Measurements from ENCODE around the gene TRMT2B.
"Not testable (repeated sequence)": the region's sequence is repeated elsewhere in the genome, so short reads cannot be mapped to it uniquely, and the experiment has no call there.

TRMT2B gene

GRCh38 chrX:101009090-101009489, 42.8 kb downstream of the TRMT2B start:
- no peak for DNase-seq (ENCODE audit: low spot score)

- no peak for DNase-seq (ENCODE audit: low spot score)
Observed at GRCh38 chrX:100999451-100999850, 52.5 kb downstream of the TRMT2B start.

- no peak for DNase-seq (ENCODE audit: low spot score)
Observed at GRCh38 chrX:100995469-100995868, 56.4 kb downstream of the TRMT2B start.

- peak; percentile 40 for DNase-seq (ENCODE audit: low spot score)
Observed at GRCh38 chrX:100994352-100995281, 57.3 kb downstream of the TRMT2B start.

- DNase-seq (ENCODE audit: low spot score): no peak
Observed at GRCh38 chrX:100990139-100990538, 61.8 kb downstream of the TRMT2B start.

- DNase-seq (ENCODE audit: low spot score): no peak
Observed at GRCh38 chrX:100984818-100985217, 67.1 kb downstream of the TRMT2B start.

- not testable (repeated sequence) for DNase-seq (ENCODE audit: low spot score)
Observed at GRCh38 chrX:100981498-100981845, 70.4 kb downstream of the TRMT2B start.

GRCh38 chrX:100980608-100981497, 71.1 kb downstream of the TRMT2B start:
- no peak for DNase-seq (ENCODE audit: low spot score)

GRCh38 chrX:100979881-100980607, 71.9 kb downstream of the TRMT2B start:
- no peak for DNase-seq (ENCODE audit: low spot score)

- DNase-seq (ENCODE audit: low spot score): no peak
Observed at GRCh38 chrX:100976211-100976610, 75.7 kb downstream of the TRMT2B start.

- DNase-seq (ENCODE audit: low spot score): no peak
Observed at GRCh38 chrX:100975212-100975611, 76.7 kb downstream of the TRMT2B start.

GRCh38 chrX:100973411-100973810, 78.5 kb downstream of the TRMT2B start:
- no peak for DNase-seq (ENCODE audit: low spot score)

GRCh38 chrX:100969936-100970335, 82.0 kb downstream of the TRMT2B start:
- DNase-seq (ENCODE audit: low spot score): no peak

GRCh38 chrX:100969408-100969807, 82.5 kb downstream of the TRMT2B start, which contains the start of gene ARL13A:
ARL13A (plus strand) TSS chrX:100969708; CDS start chrX:100973690, 3,982 bp downstream.
- no peak for DNase-seq (ENCODE audit: low spot score)

- no peak for DNase-seq (ENCODE audit: low spot score)
Observed at GRCh38 chrX:100964362-100964761, 87.5 kb downstream of the TRMT2B start.

GRCh38 chrX:100962811-100963210, 89.1 kb downstream of the TRMT2B start:
- DNase-seq (ENCODE audit: low spot score): no peak

All from HuH-7 (cell line).